ENCODE data around the gene CALHM3.
"Not testable (repeated sequence)": the region's sequence is repeated elsewhere in the genome, so short reads cannot be mapped to it uniquely, and the experiment has no call there.

GRCh38 chr10:103527476-103527875, 48.4 kb upstream of the CALHM3 start:
- TF ChIP-seq, protein P1, sequence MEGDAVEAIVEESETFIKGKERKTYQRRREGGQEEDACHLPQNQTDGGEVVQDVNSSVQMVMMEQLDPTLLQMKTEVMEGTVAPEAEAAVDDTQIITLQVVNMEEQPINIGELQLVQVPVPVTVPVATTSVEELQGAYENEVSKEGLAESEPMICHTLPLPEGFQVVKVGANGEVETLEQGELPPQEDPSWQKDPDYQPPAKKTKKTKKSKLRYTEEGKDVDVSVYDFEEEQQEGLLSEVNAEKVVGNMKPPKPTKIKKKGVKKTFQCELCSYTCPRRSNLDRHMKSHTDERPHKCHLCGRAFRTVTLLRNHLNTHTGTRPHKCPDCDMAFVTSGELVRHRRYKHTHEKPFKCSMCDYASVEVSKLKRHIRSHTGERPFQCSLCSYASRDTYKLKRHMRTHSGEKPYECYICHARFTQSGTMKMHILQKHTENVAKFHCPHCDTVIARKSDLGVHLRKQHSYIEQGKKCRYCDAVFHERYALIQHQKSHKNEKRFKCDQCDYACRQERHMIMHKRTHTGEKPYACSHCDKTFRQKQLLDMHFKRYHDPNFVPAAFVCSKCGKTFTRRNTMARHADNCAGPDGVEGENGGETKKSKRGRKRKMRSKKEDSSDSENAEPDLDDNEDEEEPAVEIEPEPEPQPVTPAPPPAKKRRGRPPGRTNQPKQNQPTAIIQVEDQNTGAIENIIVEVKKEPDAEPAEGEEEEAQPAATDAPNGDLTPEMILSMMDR (IDR thresholded peaks at IDR 0.05) = not testable (repeated sequence)
- not testable (repeated sequence) for TF ChIP-seq POLR2A (IDR thresholded peaks at IDR 0.05)
